ENCODE measurements around the gene IL33. TPM values are rescaled to one million over a fixed set of nuclear protein-coding genes. Genes with fewer than 3 reads are reported as not detected.

Gene IL33
- total and polyA plus RNA-seq, 2 experiments from 2014 or later, result not detected

GRCh38 chr9:6212722-6213375, 2.8 kb upstream of the IL33 start (continued):
- TF ChIP-seq ETS1 (IDR thresholded peaks at IDR 0.05) (no peak), REST (IDR thresholded peaks at IDR 0.05; ENCODE audit: unreplicated experiment) (no peak), CTCF (conservative IDR thresholded peaks at IDR 0.05; ENCODE audit: low read depth in 2 of 2) (no peak), POLR2AphosphoS5 (IDR thresholded peaks at IDR 0.05; ENCODE audit: low read depth) (no peak)

- no peak overlapping the region for H3K27ac ChIP-seq (ENCODE audit: low read depth)
- Mint-ChIP-seq H3K4me1 (peaks cover 8% of the 10 kb centered on the region), H3K4me3 (no peak overlapping the region), H3K9me3 (peaks cover 17% of the 10 kb centered on the region), H3K27ac (no peak overlapping the region), H3K27me3 (ENCODE audit: insufficient read depth, low read depth, poor library complexity) (no peaks in the 10 kb centered on the region), H3K36me3 (ENCODE audit: low read depth) (peaks cover 8% of the 10 kb centered on the region)
- H3K4me3 ChIP-seq, result no peak overlapping the region
- H4K20me1 ChIP-seq (replicated peaks; ENCODE audit: insufficient read depth), result no peaks in the 10 kb centered on the region
- TF ChIP-seq EZH2phosphoT487 (IDR thresholded peaks at IDR 0.05; ENCODE audit: unreplicated experiment) (no peak), ETS1 (IDR thresholded peaks at IDR 0.05) (no peak), ZNF462 (CRISPR knock-in tag; IDR thresholded peaks at IDR 0.05) (no peak)
- no peaks in the 10 kb centered on the region for H3K4me1 ChIP-seq (ENCODE audit: insufficient read depth)
- ATAC-seq (no peak), DNase-seq (ENCODE audit: low spot score) (no peak)
- H3F3A ChIP-seq (replicated peaks; ENCODE audit: low read depth), result no peaks in the 10 kb centered on the region
- no peaks in the 10 kb centered on the region for H3K79me2 ChIP-seq (replicated peaks; ENCODE audit: insufficient read depth)
- H3K4me2 ChIP-seq, result no peak overlapping the region
- H3K27me3 ChIP-seq (ENCODE audit: insufficient read depth), result no peaks in the 10 kb centered on the region
- H3K36me3 ChIP-seq (ENCODE audit: insufficient read depth), result no peaks in the 10 kb centered on the region
- no peaks in the 10 kb centered on the region for H3K9me2 ChIP-seq (ENCODE audit: insufficient read depth)
- H2AFZ ChIP-seq, result no peak overlapping the region; the same call in 1 of the 2 replicates
These were observed 1.2 kb upstream of the IL33 start for GRCh38 chr9:6214434-6214833.

Data from GM23338 (cell line).